Testis (tissue), 3 donors: Measurements from ENCODE around the gene ZNF219. TPM values are rescaled to one million over a fixed set of nuclear protein-coding genes. Genes with fewer than 3 reads are reported as not detected.

Experiments used
- DNase-seq: peaks from one replicate; pipeline ENCODE4 v3.0.0-alpha.2; 2019
- H3K27ac ChIP-seq, 2 donors: fragments of 200-600 bp; sonication (generic); one replicate each; pipeline ENCODE4 v1.5.1; 2019
- H3K27me3 ChIP-seq: fragments of 200-600 bp; sonication (generic); one replicate; pipeline ENCODE4 v1.5.1; 2019
- H3K36me3 ChIP-seq: fragments of 200-600 bp; sonication (generic); one replicate; pipeline ENCODE4 v1.5.1; 2017; ENCODE audit warnings: low read depth; ENCODE audit errors: missing control alignments
- H3K4me1 ChIP-seq: fragments of 200-600 bp; sonication (generic); one replicate; pipeline ENCODE4 v1.5.1; 2019
- H3K4me3 ChIP-seq, 2 donors: fragments of 200-600 bp; sonication (generic); one replicate each; pipeline ENCODE4 v1.5.1; 2017 to 2019
- H3K9me3 ChIP-seq: fragments of 200-600 bp; sonication (generic); one replicate; pipeline ENCODE4 v1.5.1; 2017
- POLR2A ChIP-seq: fragments of 450-650 bp; IDR thresholded peaks from one replicate; pipeline ENCODE4 v1.6.1; 2017; ENCODE audit warnings: antibody characterized with exemption, mild to moderate bottlenecking, moderate library complexity
- WGBS, 2 donors: methylation state at CpG; one replicate each; pipeline ENCODE4 v1.1.5; 2018; 5-methylcytosine and 5-hydroxymethylcytosine counted together
- intact Hi-C: fragments of 100-400 bp; cut with DNase I; formaldehyde crosslinking; loops from one replicate; pipeline ENCODE4 v1.15.1; 2023; ENCODE audit warnings: low total_unique reads
- polyA plus RNA-seq: library from polyadenylated mRNA; stranded (reverse); fragments of 350-450 nt; fragmentation: Illumina TruSeq; extraction: RNeasy Lipid Tissue Mini Kit (QIAGEN cat#74804); gene quantifications from one replicate; pipeline ENCODE4 v1.2.3, GENCODE V29; 2014; ENCODE audit warnings: low read depth, low replicate concordance; ENCODE audit not compliant: insufficient read depth
- total RNA-seq, 2 donors: library from RNA; depleted of rRNA; stranded (reverse); fragments of >200 nt; gene quantifications; one replicate each; pipeline ENCODE4 v1.2.3, GENCODE V29; 2016
- TF ChIP-seq, protein P1 (sequence below), 3 experiments: fragments of 450-650 bp in 2 of 3; fragments of 200-600 bp in 1 of 3; sonication (generic) in 1 of 3; IDR thresholded peaks; one replicate each; pipeline ENCODE4 v1.5.1; 2016 to 2019; ENCODE audit warnings: antibody characterized with exemption in 3 of 3, mild to moderate bottlenecking in 2 of 3, moderate library complexity in 1 of 3

ZNF219 gene
- total and polyA plus RNA-seq, 3 donors from 2014 or later: 17.7 to 64.8 (median 42.8) TPM

DNA sequence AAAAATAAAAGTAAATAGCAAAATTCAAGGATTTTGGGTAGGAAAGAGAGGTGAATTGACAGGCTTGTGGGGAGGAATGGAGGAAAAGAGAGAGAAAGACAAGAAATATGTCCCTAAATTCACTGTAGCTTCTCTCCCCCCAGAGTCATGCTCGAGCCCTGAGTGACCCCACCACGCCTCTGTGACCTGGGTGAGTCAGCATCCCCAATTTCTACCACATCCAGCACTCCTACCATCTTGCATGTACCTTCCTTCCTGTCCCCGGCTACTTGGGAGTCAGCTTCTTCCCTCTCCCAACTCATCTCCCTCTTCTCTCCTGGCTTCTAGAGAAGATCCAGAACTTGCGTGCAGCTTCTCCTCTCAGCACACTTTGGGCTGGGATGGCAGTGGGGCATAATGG is 9.8 kb downstream of the ZNF219 start:
- Histone ChIP-seq H3K27me3 (no peaks in the 10 kb centered on the region), H3K4me1 (no peaks in the 10 kb centered on the region), H3K4me3 (no peak overlapping the region), H3K27ac (no peak overlapping the region), H3K36me3 (no peaks in the 10 kb centered on the region), H3K9me3 (no peaks in the 10 kb centered on the region)
- TF ChIP-seq, protein P1, sequence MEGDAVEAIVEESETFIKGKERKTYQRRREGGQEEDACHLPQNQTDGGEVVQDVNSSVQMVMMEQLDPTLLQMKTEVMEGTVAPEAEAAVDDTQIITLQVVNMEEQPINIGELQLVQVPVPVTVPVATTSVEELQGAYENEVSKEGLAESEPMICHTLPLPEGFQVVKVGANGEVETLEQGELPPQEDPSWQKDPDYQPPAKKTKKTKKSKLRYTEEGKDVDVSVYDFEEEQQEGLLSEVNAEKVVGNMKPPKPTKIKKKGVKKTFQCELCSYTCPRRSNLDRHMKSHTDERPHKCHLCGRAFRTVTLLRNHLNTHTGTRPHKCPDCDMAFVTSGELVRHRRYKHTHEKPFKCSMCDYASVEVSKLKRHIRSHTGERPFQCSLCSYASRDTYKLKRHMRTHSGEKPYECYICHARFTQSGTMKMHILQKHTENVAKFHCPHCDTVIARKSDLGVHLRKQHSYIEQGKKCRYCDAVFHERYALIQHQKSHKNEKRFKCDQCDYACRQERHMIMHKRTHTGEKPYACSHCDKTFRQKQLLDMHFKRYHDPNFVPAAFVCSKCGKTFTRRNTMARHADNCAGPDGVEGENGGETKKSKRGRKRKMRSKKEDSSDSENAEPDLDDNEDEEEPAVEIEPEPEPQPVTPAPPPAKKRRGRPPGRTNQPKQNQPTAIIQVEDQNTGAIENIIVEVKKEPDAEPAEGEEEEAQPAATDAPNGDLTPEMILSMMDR (IDR thresholded peaks at IDR 0.05): no peak
- no peak for TF ChIP-seq POLR2A
- no peak for DNase-seq
- intact Hi-C loops: no loop called here
- 75 to 79% methylated on average over 4 of the region's 4 CpGs for WGBS, 2 donors

DNA sequence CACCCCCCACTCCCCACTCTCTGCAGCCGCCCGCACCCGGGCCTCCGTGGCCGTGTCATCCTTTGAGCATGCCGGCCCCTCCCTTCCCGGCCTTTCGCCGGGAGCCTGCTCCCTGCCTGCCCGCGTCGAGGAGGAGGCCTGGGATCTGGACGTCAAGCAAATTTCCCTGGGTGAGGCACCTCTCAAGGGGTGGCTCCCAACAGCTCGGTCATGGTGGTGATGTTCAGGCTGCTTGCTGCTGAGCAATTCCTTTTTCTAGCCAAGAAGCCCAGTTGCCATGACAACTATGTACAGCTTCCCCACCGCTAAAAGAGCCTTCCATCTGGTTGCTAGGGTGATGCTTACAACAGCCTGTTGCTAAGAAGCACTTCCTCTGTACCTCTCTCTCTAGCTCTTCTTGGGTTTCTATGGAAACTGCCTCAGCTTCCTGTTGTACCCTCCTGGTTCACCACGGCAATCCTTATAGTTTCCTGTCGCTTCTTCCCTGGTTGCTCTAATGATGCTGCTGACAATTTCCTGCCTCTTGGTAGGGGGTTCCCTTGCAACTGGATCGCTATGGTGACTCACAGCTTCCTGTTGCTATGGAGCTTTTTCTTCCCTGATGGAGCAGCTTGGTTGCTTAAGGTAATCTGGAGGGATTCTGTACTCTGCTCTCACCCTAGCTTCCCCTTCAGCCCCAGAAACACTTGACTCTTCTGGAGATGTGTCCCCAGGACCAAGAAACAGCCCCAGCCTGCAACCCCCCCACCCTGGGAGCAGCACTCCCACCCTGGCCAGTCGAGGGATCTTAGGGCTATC is 11.0 kb downstream of the ZNF219 start:
- H3K27me3 ChIP-seq: no peaks in the 10 kb centered on the region
- H3K36me3 ChIP-seq: no peaks in the 10 kb centered on the region
- intact Hi-C loops: no loop called here
- no peaks in the 10 kb centered on the region for H3K4me1 ChIP-seq
- no peaks in the 10 kb centered on the region for H3K9me3 ChIP-seq
- no peak overlapping the region for H3K4me3 ChIP-seq
- DNase-seq: no peak
- WGBS, 2 donors: 59 to 66% methylated on average over 19 of the region's 19 CpGs
- no peak overlapping the region for H3K27ac ChIP-seq
- TF ChIP-seq POLR2A: no peak

DNA sequence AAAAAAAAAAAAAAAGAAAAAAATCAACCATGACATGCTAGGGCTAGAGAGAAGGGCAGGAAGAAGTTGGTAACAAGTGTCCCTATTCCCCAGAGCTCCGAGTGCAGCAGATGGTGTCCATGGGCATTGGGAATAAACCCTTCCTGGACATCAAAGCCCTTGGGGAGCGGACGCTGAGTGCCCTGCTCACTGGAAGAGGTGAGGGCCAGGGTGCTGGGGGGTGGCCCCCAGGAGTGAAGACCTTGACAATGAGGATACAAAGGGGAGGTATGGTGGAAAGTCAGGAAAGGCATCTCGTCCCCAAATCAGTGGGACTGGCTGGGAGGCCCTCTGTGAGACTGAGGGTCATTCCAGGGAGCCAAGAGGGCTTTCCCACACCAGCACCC is 11.6 kb downstream of the ZNF219 start:
- Histone ChIP-seq H3K4me1 (no peaks in the 10 kb centered on the region), H3K36me3 (no peaks in the 10 kb centered on the region), H3K27ac (no peak overlapping the region), H3K27me3 (no peaks in the 10 kb centered on the region), H3K9me3 (no peaks in the 10 kb centered on the region), H3K4me3 (no peak overlapping the region)
- intact Hi-C loops: no loop called here
- DNase-seq: no peak
- WGBS, 2 donors: 71 to 84% methylated on average over 4 of the region's 4 CpGs
- TF ChIP-seq, protein P1 (IDR thresholded peaks at IDR 0.05): no peak
- no peak for TF ChIP-seq POLR2A

DNA sequence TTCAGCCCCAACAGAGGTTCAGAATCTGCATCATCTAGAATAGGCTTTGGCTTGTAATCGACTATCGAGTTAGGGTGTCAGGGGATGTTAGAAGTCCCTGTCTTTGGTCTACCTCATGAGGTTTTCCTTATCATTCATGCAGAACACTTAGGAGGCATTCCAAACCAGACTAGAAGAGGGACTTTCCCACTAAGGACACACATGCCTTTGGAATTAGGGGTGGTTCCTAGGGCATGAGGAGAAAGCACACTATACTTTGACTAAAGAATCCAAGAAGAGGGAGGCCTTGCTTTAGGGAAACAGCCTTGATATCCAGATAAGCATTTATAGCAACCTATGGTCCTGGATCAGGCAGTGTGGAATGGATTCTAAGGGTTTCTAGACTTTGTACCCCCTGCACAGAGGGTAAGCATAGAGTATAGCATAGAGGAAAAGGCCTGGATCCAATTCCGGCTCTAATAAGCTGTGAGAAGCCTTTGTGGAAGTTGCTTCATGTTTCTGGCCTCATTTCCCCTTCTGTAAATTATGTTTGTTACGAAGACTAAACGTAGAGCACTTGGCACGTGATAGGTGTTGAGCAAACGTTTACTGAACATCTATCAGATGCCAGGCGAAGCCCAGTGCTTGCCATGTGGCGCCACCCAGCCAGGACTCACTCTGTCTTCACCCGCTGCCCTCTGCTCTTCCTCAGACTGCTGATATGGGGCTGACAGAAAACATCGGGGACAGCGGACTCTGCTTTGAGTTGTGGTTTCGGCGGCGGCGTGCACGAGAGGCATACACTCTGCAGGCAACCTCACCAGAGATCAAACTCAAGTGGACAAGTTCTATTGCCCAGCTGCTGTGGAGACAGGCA is 13.2 kb downstream of the ZNF219 start:
- Histone ChIP-seq H3K27me3 (no peaks in the 10 kb centered on the region), H3K27ac (no peak overlapping the region), H3K4me1 (no peaks in the 10 kb centered on the region), H3K9me3 (no peaks in the 10 kb centered on the region), H3K4me3 (no peak overlapping the region), H3K36me3 (no peaks in the 10 kb centered on the region)
- TF ChIP-seq, protein P1 (IDR thresholded peaks at IDR 0.05): no peak
- TF ChIP-seq POLR2A: no peak
- intact Hi-C loops: no loop called here
- WGBS, 2 donors: 80 to 83% methylated on average over 17 of the region's 17 CpGs
- no peak for DNase-seq

DNA sequence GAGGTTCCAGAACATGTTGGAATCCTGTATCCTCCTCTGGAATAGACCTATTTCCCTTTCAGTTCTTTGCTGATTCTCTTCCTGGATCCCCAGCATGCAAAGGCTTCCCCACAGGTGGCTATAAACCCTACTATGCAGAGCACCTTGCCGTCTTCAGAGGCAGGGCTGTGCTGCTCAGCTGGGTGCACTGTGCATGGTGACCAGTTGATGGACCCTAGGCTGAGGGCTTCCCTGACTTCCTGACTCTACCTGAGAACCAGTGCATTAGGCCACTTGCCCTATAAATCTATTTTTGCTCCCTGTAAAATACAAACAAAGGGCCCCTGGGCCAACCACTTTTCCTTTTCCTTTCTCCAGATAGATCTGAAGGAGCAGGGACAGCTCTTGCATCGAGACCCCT is 14.1 kb downstream of the ZNF219 start:
- Histone ChIP-seq H3K27me3 (no peaks in the 10 kb centered on the region), H3K4me1 (no peaks in the 10 kb centered on the region), H3K36me3 (no peaks in the 10 kb centered on the region), H3K4me3 (no peak overlapping the region), H3K27ac (no peak overlapping the region), H3K9me3 (no peaks in the 10 kb centered on the region)
- intact Hi-C loops: no loop called here
- WGBS, 2 donors: 84 to 96% methylated on average over 2 of the region's 2 CpGs
- TF ChIP-seq, protein P1 (IDR thresholded peaks at IDR 0.05): no peak
- no peak for TF ChIP-seq POLR2A
- no peak for DNase-seq
